Measurements from ENCODE around the gene TRIM44. TPM values are rescaled to one million over a fixed set of nuclear protein-coding genes. Genes with fewer than 3 reads are reported as not detected.

Gene TRIM44
- polyA plus RNA-seq, 1 experiment, result 62.0 TPM

GRCh38 chr11:35735411-35735810, 72.8 kb downstream of the TRIM44 start:
- DNase-seq (ENCODE audit: low read depth), result no peak
- ChIA-PET CTCF (no interaction called here), POLR2A (no interaction called here)
- Histone ChIP-seq H3K4me3 (ENCODE audit: low read depth, low read length) (no peak overlapping the region), H3K27me3 (ENCODE audit: control insufficient read depth, insufficient read depth, low read length) (no peaks in the 10 kb centered on the region), H3K36me3 (ENCODE audit: control insufficient read depth, insufficient read depth, low read length) (no peaks in the 10 kb centered on the region; the same call in 1 of the 2 replicates)
- no peak for TF ChIP-seq CTCF (IDR thresholded peaks at IDR 0.05; ENCODE audit: insufficient read depth, low read depth, low read length)

GRCh38 chr11:35735903-35736302, 73.3 kb downstream of the TRIM44 start:
- no peak overlapping the region for H3K4me3 ChIP-seq (ENCODE audit: low read depth, low read length)
- ChIA-PET CTCF (interaction anchor here (1.2 kb wide), 1 partner anchor 116 kb away, joined by 3 read pairs; no protein-coding TSS in a partner anchor), POLR2A (no interaction called here)
- DNase-seq (ENCODE audit: low read depth), result no peak
- H3K27me3 ChIP-seq (ENCODE audit: control insufficient read depth, insufficient read depth, low read length), result no peaks in the 10 kb centered on the region
- TF ChIP-seq CTCF (IDR thresholded peaks at IDR 0.05; ENCODE audit: insufficient read depth, low read depth, low read length), result no peak
- no peaks in the 10 kb centered on the region; the same call in 1 of the 2 replicates for H3K36me3 ChIP-seq (ENCODE audit: control insufficient read depth, insufficient read depth, low read length)

GRCh38 chr11:35736952-35737351, 74.4 kb downstream of the TRIM44 start:
- CTCF ChIA-PET, result interaction anchor here (1.2 kb wide), 1 partner anchor 117 kb away, joined by 3 read pairs; no protein-coding TSS in a partner anchor
- H3K27me3 ChIP-seq (ENCODE audit: control insufficient read depth, insufficient read depth, low read length), result no peaks in the 10 kb centered on the region

GRCh38 chr11:35740061-35740799, 77.7 kb downstream of the TRIM44 start:
- no peak overlapping the region for H3K4me3 ChIP-seq (ENCODE audit: low read depth, low read length)
- H3K36me3 ChIP-seq (ENCODE audit: control insufficient read depth, insufficient read depth, low read length), result no peaks in the 10 kb centered on the region; the same call in 1 of the 2 replicates
- TF ChIP-seq CTCF (IDR thresholded peaks at IDR 0.05; ENCODE audit: insufficient read depth, low read depth, low read length), result no peak
- POLR2A ChIA-PET, result no interaction called here
- DNase-seq (ENCODE audit: low read depth), result no peak
- no peaks in the 10 kb centered on the region for H3K27me3 ChIP-seq (ENCODE audit: control insufficient read depth, insufficient read depth, low read length)
- CTCF ChIA-PET, result interaction anchor here (0.8 to 1.2 kb wide), 2 partner anchors 13 to 38 kb away, joined by 3 read pairs; no protein-coding TSS in a partner anchor

More at GRCh38 chr11:35736952-35737351, 74.4 kb downstream of the TRIM44 start:
- no peak for TF ChIP-seq CTCF (IDR thresholded peaks at IDR 0.05; ENCODE audit: insufficient read depth, low read depth, low read length)
- POLR2A ChIA-PET, result no interaction called here
- Histone ChIP-seq H3K36me3 (ENCODE audit: control insufficient read depth, insufficient read depth, low read length) (no peaks in the 10 kb centered on the region; the same call in 1 of the 2 replicates), H3K4me3 (ENCODE audit: low read depth, low read length) (no peak overlapping the region)
- DNase-seq (ENCODE audit: low read depth), result no peak

GRCh38 chr11:35742707-35743454, 80.3 kb downstream of the TRIM44 start:
- TF ChIP-seq CTCF (IDR thresholded peaks at IDR 0.05; ENCODE audit: insufficient read depth, low read depth, low read length), result no peak
- DNase-seq (ENCODE audit: low read depth), result no peak
- CTCF ChIA-PET, result interaction anchor here (0.7 to 0.9 kb wide), 2 partner anchors 49 to 542 kb away, joined by 3 read pairs; no protein-coding TSS in a partner anchor

More at GRCh38 chr11:35742707-35743454, 80.3 kb downstream of the TRIM44 start:
- no peaks in the 10 kb centered on the region for H3K36me3 ChIP-seq (ENCODE audit: control insufficient read depth, insufficient read depth, low read length)
- no peaks in the 10 kb centered on the region for H3K27me3 ChIP-seq (ENCODE audit: control insufficient read depth, insufficient read depth, low read length)
- POLR2A ChIA-PET, result no interaction called here
- H3K4me3 ChIP-seq (ENCODE audit: low read depth, low read length), result no peak overlapping the region
